Fibroblast of skin of back (primary cell): ENCODE measurements around the gene PROKR2.

ENCODE experiments used
- DNase-seq: peaks from one replicate; pipeline ENCODE4 v3.0.0-alpha.2; 2013

The PROKR2 gene

GRCh38 chr20:5279661-5280060 is 37.1 kb downstream of the PROKR2 start:
- no peak for DNase-seq

GRCh38 chr20:5272268-5272667 is 44.5 kb downstream of the PROKR2 start:
- no peak for DNase-seq

GRCh38 chr20:5270603-5271002 is 46.2 kb downstream of the PROKR2 start:
- DNase-seq: no peak

GRCh38 chr20:5268449-5268848 is 48.3 kb downstream of the PROKR2 start:
- DNase-seq: no peak

- no peak for DNase-seq
Measured at GRCh38 chr20:5267092-5267491, 49.7 kb downstream of the PROKR2 start.
